Psoas muscle (tissue), 8 donors: ENCODE data around the gene DPM3. TPM values are rescaled to one million over a fixed set of nuclear protein-coding genes. Genes with fewer than 3 reads are reported as not detected.
"Not testable (repeated sequence)": the region's sequence is repeated elsewhere in the genome, so short reads cannot be mapped to it uniquely, and the experiment has no call there.

Experiments used
- ATAC-seq, 4 donors: fragments of 200-7000 bp; cut with Tn5 transposase; one replicate each; pipeline ENCODE4 v1.9.1; 2020; ENCODE audit warnings: moderate library complexity in 3 of 4, mild to moderate bottlenecking in 2 of 4
- DNase-seq, 2 donors: peaks; one replicate each; pipeline ENCODE4 v3.0.0-alpha.2; 2020
- H3K27ac ChIP-seq: fragments of 200-600 bp; one replicate; pipeline ENCODE4 v1.8.0; 2022
- H3K27me3 ChIP-seq, 3 donors: fragments of 200-600 bp in 1 of 3; one replicate each; pipeline versions ENCODE4 v1.6.1 to v1.8.0; 2013 to 2022; ENCODE audit warnings: low read length in 2 of 3, mild to moderate bottlenecking in 2 of 3, moderate library complexity in 1 of 3; ENCODE audit not compliant: insufficient read depth in 3 of 3
- H3K36me3 ChIP-seq, 2 donors: fragments of 200-600 bp in 1 of 2; one replicate each; pipeline versions ENCODE4 v1.6.1 to v1.8.0; 2013 to 2022; ENCODE audit warnings: low read depth in 1 of 2, mild to moderate bottlenecking in 1 of 2, moderate library complexity in 1 of 2; ENCODE audit not compliant: insufficient read depth in 1 of 2
- H3K4me1 ChIP-seq: fragments of 200-600 bp; one replicate; pipeline ENCODE4 v1.8.0; 2022
- H3K4me3 ChIP-seq: fragments of 200-600 bp; one replicate; pipeline ENCODE4 v1.8.0; 2022; ENCODE audit warnings: mild to moderate bottlenecking
- H3K9me3 ChIP-seq: fragments of 200-600 bp; one replicate; pipeline ENCODE4 v1.8.0; 2022
- WGBS, 3 donors: extraction: QIAGEN DNeasy Blood & Tissue Kit; methylation state at CpG; one replicate each; pipeline versions ENCODE4 v1.1.6 to v1.1.7; 2013; 5-methylcytosine and 5-hydroxymethylcytosine counted together
- intact Hi-C, 2 donors: fragments of 100-400 bp; cut with DNase I; formaldehyde crosslinking; loops; one replicate each; pipeline versions ENCODE4 v1.11.0 to v1.14.2; 2022
- polyA plus RNA-seq, 3 donors: library from polyadenylated mRNA; stranded (reverse); fragments of 200-250 nt; gene quantifications; one replicate each; pipeline ENCODE4 v1.2.3, GENCODE V29; 2013
- total RNA-seq, 4 donors: library from RNA; stranded (reverse); fragmentation: NEBNext Ultra II Directional in 2 of 4; extraction: Animal tissue kit (Norgen Biotek cat#: 25700) in 2 of 4; gene quantifications; one replicate each; pipeline versions ENCODE4 v1.2.1 to v1.2.4, GENCODE V29; 2021 to 2023
- TF ChIP-seq, protein P1 (sequence below): fragments of 200-600 bp; IDR thresholded peaks from one replicate; pipeline ENCODE4 v1.8.0; 2022; ENCODE audit warnings: antibody characterized with exemption
- donor health status: healthy with polysubstance abuse.
- donor health status: DM: no; HTN: no; CAD: no; lungs with moderate emphysema.
- donor health status: Bipolar disorder and iron deficiency.
- donor health status: healthy.
- donor health status: DM: yes; HTN: yes; CAD: no.
- donor health status: DM: no; HTN: no; CAD: no.
- donor health status: DM: no; HTN: no; CAD: no.
- donor health status: DM: yes; HTN: yes; CAD: no.

DPM3 gene
- total and polyA plus RNA-seq, 7 donors: 47.0 to 123 (median 54.5) TPM

DNA sequence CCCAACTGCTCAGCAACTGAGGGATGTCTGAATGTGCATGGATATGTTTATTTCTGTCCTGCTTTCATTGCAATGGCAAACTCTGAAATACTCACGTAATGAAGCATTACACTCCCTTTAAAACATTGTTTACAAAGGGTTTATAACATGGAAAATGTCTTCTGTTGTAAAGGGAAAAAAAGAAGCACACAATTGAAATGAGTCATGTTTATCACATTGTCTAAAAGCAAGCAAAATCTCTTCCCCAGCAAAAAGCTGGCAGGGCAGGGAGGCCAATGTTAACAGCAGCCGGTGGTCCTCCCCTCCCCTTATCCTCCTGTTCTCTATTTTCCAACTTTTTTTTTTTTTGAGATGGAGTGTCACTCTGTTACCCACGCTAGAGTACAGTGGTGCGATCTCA, 16.5 kb downstream of the DPM3 start:
- intact Hi-C loops: no loop called here
- Histone ChIP-seq H3K9me3 (no peaks in the 10 kb centered on the region), H3K4me1 (peaks cover 18% of the 10 kb centered on the region), H3K4me3 (no peak overlapping the region), H3K36me3 (no peaks in the 10 kb centered on the region), H3K27ac (no peak overlapping the region), H3K27me3 (peaks cover 0 to 28% (median 0%) of the 10 kb centered on the region in 3 donors)
- WGBS, 3 donors: 64 to 77% (median 73%) methylated on average over 4 of the region's 4 CpGs
- no peak for ATAC-seq
- TF ChIP-seq, protein P1, sequence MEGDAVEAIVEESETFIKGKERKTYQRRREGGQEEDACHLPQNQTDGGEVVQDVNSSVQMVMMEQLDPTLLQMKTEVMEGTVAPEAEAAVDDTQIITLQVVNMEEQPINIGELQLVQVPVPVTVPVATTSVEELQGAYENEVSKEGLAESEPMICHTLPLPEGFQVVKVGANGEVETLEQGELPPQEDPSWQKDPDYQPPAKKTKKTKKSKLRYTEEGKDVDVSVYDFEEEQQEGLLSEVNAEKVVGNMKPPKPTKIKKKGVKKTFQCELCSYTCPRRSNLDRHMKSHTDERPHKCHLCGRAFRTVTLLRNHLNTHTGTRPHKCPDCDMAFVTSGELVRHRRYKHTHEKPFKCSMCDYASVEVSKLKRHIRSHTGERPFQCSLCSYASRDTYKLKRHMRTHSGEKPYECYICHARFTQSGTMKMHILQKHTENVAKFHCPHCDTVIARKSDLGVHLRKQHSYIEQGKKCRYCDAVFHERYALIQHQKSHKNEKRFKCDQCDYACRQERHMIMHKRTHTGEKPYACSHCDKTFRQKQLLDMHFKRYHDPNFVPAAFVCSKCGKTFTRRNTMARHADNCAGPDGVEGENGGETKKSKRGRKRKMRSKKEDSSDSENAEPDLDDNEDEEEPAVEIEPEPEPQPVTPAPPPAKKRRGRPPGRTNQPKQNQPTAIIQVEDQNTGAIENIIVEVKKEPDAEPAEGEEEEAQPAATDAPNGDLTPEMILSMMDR: no peak
- no peak for DNase-seq

DNA sequence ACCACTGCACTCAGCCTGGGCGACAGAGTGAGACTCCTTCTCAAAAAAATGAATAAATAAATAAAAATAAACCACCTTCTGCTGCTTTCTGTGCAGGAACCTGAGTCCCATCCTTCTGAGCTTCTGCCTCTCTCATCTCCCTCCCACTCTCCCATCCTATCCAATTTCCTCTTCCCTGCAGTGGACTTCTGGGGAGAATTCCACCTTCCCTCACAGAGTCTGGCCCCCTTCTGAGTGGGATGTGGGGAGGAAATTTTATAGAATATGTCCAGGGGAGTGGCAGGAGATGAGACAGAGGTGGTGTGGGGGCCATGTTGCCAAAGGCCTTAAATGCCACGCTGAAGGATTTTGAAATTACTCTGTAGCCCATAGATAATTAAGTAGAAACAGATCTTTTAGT, 18.0 kb downstream of the DPM3 start:
- H3K4me1 ChIP-seq: peaks cover 12% of the 10 kb centered on the region
- peaks cover 0 to 14% (median 0%) of the 10 kb centered on the region in 3 donors for H3K27me3 ChIP-seq
- WGBS, 3 donors: 75 to 83% (median 78%) methylated on average over 2 of the region's 2 CpGs
- no peak overlapping the region for H3K4me3 ChIP-seq
- intact Hi-C loops: no loop called here
- no peaks in the 10 kb centered on the region for H3K9me3 ChIP-seq
- no peaks in the 10 kb centered on the region for H3K36me3 ChIP-seq
- TF ChIP-seq, protein P1: no peak
- no peak overlapping the region for H3K27ac ChIP-seq
- ATAC-seq (no peak), DNase-seq (no peak)

DNA sequence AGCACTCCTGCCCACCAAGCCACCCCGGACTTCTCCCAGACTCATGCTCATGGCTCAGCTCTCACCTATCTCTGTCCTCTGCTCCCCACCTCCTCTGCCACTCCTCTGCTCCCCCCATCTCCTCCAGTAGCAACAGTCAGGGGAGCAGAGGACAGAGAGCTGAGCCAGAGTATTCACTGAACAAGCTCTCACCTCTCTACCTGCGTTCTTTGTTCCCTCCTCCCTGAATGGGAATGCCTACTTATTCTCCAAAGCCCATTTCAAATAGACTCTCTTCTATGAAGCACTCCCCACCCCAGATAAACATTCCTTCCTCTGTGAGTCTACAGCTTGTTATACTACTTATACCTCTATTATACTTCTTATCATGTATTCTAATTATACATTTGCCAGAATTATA, 19.1 kb downstream of the DPM3 start:
- H3K27ac ChIP-seq: no peak overlapping the region
- TF ChIP-seq, protein P1: no peak
- peaks cover 4% of the 10 kb centered on the region for H3K4me1 ChIP-seq
- intact Hi-C loops: no loop called here
- WGBS, 3 donors: 82 to 95% (median 83%) methylated on average over 2 of the region's 2 CpGs
- H3K9me3 ChIP-seq: no peaks in the 10 kb centered on the region
- H3K36me3 ChIP-seq: no peaks in the 10 kb centered on the region
- ATAC-seq (no peak), DNase-seq (no peak)
- peaks cover 0 to 3% (median 0%) of the 10 kb centered on the region in 3 donors for H3K27me3 ChIP-seq
- no peak overlapping the region for H3K4me3 ChIP-seq

DNA sequence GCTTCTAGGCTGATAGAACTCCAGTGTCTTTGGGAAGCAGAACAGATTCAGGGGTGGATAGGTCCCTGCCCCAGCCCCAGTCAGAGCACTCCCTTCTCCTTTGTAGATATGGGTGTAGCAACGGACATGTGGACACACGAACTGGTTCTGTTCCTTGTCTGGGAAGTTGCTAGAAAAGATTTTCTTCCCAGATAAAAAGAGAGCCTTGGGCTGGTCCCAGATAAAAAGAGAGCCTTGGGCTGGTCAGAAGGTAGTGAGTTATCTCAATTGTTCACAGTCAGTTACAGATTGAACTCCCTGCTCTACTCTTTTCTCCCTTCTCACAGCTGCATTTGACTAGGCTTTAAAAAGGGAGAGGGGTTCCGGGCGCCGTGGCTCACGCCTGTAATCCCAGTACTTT, 20.1 kb downstream of the DPM3 start:
- ATAC-seq: no peak
- 47 to 58% (median 55%) methylated on average over 6 of the region's 6 CpGs for WGBS, 3 donors

DNA sequence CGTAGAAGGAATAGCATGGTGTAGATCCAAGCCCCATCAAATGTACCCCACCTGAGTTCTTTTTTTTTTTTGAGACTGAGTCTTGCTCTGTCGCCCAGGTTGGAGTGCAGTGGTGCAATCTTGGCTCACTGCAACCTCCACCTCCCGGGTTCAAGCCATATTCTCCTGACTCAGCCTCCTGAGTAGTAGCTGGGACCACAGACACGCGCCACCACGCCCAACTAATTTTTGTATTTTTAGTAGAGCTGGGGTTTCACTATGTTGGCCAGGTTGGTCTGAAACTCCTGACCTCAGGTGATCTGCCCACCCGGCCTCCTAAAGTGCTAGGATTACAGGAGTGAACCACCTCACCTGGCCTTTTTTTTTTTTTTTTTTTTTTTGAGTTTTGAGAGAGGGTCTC, 22.2 kb downstream of the DPM3 start:
- intact Hi-C loops, H3K9me3 ChIP-seq, DNase-seq, H3K27me3 ChIP-seq, H3K4me1 ChIP-seq, H3K36me3 ChIP-seq, ATAC-seq, H3K27ac ChIP-seq, H3K4me3 ChIP-seq: not testable (repeated sequence)
- 85 to 90% (median 87%) methylated on average over 7 of the region's 7 CpGs for WGBS, 3 donors

More for the DNA sequence above, 20.1 kb downstream of the DPM3 start:
- Histone ChIP-seq H3K36me3 (no peaks in the 10 kb centered on the region), H3K4me1 (no peaks in the 10 kb centered on the region), H3K27ac (no peak overlapping the region), H3K4me3 (no peak overlapping the region), H3K9me3 (no peaks in the 10 kb centered on the region), H3K27me3 (no peaks in the 10 kb centered on the region)
- DNase-seq: no peak
- TF ChIP-seq, protein P1: no peak
- intact Hi-C loops: no loop called here
